ENCODE data around the gene FUT8.
A peak's percentile ranks its signal among the peaks of the same experiment; 100 is the strongest.

Gene FUT8

GRCh38 chr14:65412032-65412846 is at the start of gene FUT8:
Gene FUT8, plus strand, starts transcription at chr14:65412730. Its CDS starts 148,834 bp downstream, at chr14:65561564.
- DNase-seq (ENCODE audit: low spot score), result peak; percentile 97

- no peak for DNase-seq (ENCODE audit: low spot score)
These were observed 45.5 kb upstream of the FUT8 start for GRCh38 chr14:65366802-65367565.

- DNase-seq (ENCODE audit: low spot score), result no peak
These were observed 43.0 kb upstream of the FUT8 start for GRCh38 chr14:65369560-65369959.

- DNase-seq (ENCODE audit: low spot score), result no peak
These were observed 41.7 kb upstream of the FUT8 start for GRCh38 chr14:65370801-65371248.

- no peak for DNase-seq (ENCODE audit: low spot score)
These were observed 40.7 kb upstream of the FUT8 start for GRCh38 chr14:65371784-65372183.

GRCh38 chr14:65373016-65373670 is 39.4 kb upstream of the FUT8 start:
- no peak for DNase-seq (ENCODE audit: low spot score)

- no peak for DNase-seq (ENCODE audit: low spot score)
These were observed 38.9 kb upstream of the FUT8 start for GRCh38 chr14:65373671-65374039.

GRCh38 chr14:65377576-65377975 is 35.0 kb upstream of the FUT8 start:
- DNase-seq (ENCODE audit: low spot score), result no peak

GRCh38 chr14:65382586-65382985 is 29.9 kb upstream of the FUT8 start:
- DNase-seq (ENCODE audit: low spot score), result no peak

GRCh38 chr14:65387171-65387570 is 25.4 kb upstream of the FUT8 start:
- DNase-seq (ENCODE audit: low spot score), result no peak

GRCh38 chr14:65387628-65388027 is 24.9 kb upstream of the FUT8 start:
- no peak for DNase-seq (ENCODE audit: low spot score)

- no peak for DNase-seq (ENCODE audit: low spot score)
These were observed 20.2 kb upstream of the FUT8 start for GRCh38 chr14:65392296-65392695.

- no peak for DNase-seq (ENCODE audit: low spot score)
These were observed 16.2 kb upstream of the FUT8 start for GRCh38 chr14:65396082-65396910.

- no peak for DNase-seq (ENCODE audit: low spot score)
These were observed 9.3 kb upstream of the FUT8 start for GRCh38 chr14:65403231-65403630.

GRCh38 chr14:65408113-65408512 is 4.4 kb upstream of the FUT8 start:
- DNase-seq (ENCODE audit: low spot score), result no peak

- DNase-seq (ENCODE audit: low spot score), result no peak
These were observed 1.9 kb upstream of the FUT8 start for GRCh38 chr14:65410640-65411039.

- DNase-seq (ENCODE audit: low spot score), result peak; percentile 92
These were observed 886 bp upstream of the FUT8 start for GRCh38 chr14:65411656-65412031.

GRCh38 chr14:65412856-65413738 is 567 bp downstream of the FUT8 start:
- DNase-seq (ENCODE audit: low spot score), result no peak

- DNase-seq (ENCODE audit: low spot score), result no peak
These were observed 1.2 kb downstream of the FUT8 start for GRCh38 chr14:65413739-65414045.

- no peak for DNase-seq (ENCODE audit: low spot score)
These were observed 2.5 kb downstream of the FUT8 start for GRCh38 chr14:65414961-65415589.

- DNase-seq (ENCODE audit: low spot score), result no peak
These were observed 3.1 kb downstream of the FUT8 start for GRCh38 chr14:65415613-65416012.
